Upper lobe of left lung (tissue), 4 donors: Measurements from ENCODE around the gene C1QTNF6.

ENCODE experiments used
- CTCF ChIP-seq, 6 experiments: fragments of 450-650 bp in 4 of 6; fragments of 200-600 bp in 2 of 6; sonication (generic) in 2 of 6; IDR thresholded peaks; one replicate each; pipeline ENCODE4 v1.5.1; 2016 to 2019; ENCODE audit warnings: antibody characterized with exemption in 6 of 6
- EP300 ChIP-seq, 4 donors: sonication (generic); formaldehyde crosslinking; IDR thresholded peaks; one replicate each; pipeline ENCODE4 v1.5.1; 2017; ENCODE audit warnings: antibody characterized with exemption in 4 of 4, control low read depth in 2 of 4

- peak in 1 of 6 experiments; percentile 80 for TF ChIP-seq CTCF (IDR thresholded peaks at IDR 0.05)
- no peak for TF ChIP-seq EP300 (IDR thresholded peaks at IDR 0.05)
These were observed 21.9 kb downstream of the C1QTNF6 start for GRCh38 chr22:37165940-37166674.
